Nephron (organoid): ENCODE measurements around the gene UBE3B.

Experiments used
- H3K27ac Mint-ChIP-seq, 3 experiments: 2 replicates each; pipeline ENCODE4 v1.8.0; 2020; ENCODE audit warnings: mixed read lengths in 3 of 3, mild to moderate bottlenecking in 2 of 3, moderate library complexity in 1 of 3
- H3K27me3 Mint-ChIP-seq: 2 replicates; pipeline ENCODE4 v1.8.0; 2021; ENCODE audit warnings: low read depth, mild to moderate bottlenecking, moderate library complexity, mixed read lengths
- H3K36me3 Mint-ChIP-seq: 2 replicates; pipeline ENCODE4 v1.8.0; 2020; ENCODE audit warnings: low read depth, mixed read lengths
- H3K4me1 Mint-ChIP-seq: 2 replicates; pipeline ENCODE4 v1.8.0; 2020; ENCODE audit warnings: mixed read lengths
- H3K4me3 Mint-ChIP-seq, 3 experiments: 2 replicates each; pipeline ENCODE4 v1.8.0; 2020; ENCODE audit warnings: mild to moderate bottlenecking in 3 of 3, mixed read lengths in 3 of 3, moderate library complexity in 2 of 3
- H3K9me3 Mint-ChIP-seq: 2 replicates; pipeline ENCODE4 v1.8.0; 2020; ENCODE audit warnings: mixed read lengths
- CTCF ChIP-seq, 3 experiments: fragments of 200-600 bp; sonication (generic); IDR thresholded peaks; one replicate each; pipeline ENCODE4 v1.5.0; 2021; ENCODE audit warnings: antibody characterized with exemption in 3 of 3; ENCODE audit not compliant: unreplicated experiment in 3 of 3

Gene UBE3B

GRCh38 chr12:109559601-109560000, 82.2 kb downstream of the UBE3B start:
- peaks cover 17% of the 10 kb centered on the region for H3K36me3 Mint-ChIP-seq
- no peak overlapping the region for H3K4me3 Mint-ChIP-seq
- peaks cover 8% of the 10 kb centered on the region for H3K27me3 Mint-ChIP-seq
- H3K27ac Mint-ChIP-seq = no peak overlapping the region
- no peaks in the 10 kb centered on the region for H3K4me1 Mint-ChIP-seq
- TF ChIP-seq CTCF (IDR thresholded peaks at IDR 0.05; ENCODE audit: unreplicated experiment in 3 of 3) = no peak
- no peaks in the 10 kb centered on the region for H3K9me3 Mint-ChIP-seq

- H3K27me3 Mint-ChIP-seq = peaks cover 8% of the 10 kb centered on the region
- no peaks in the 10 kb centered on the region for H3K4me1 Mint-ChIP-seq
- no peak for TF ChIP-seq CTCF (IDR thresholded peaks at IDR 0.05; ENCODE audit: unreplicated experiment in 3 of 3)
- H3K27ac Mint-ChIP-seq = no peak overlapping the region
- H3K36me3 Mint-ChIP-seq = peaks cover 17% of the 10 kb centered on the region
- H3K4me3 Mint-ChIP-seq = no peak overlapping the region
- H3K9me3 Mint-ChIP-seq = no peaks in the 10 kb centered on the region
These were observed 83.7 kb downstream of the UBE3B start for GRCh38 chr12:109560867-109561710.

GRCh38 chr12:109561711-109562030, 84.2 kb downstream of the UBE3B start:
- Mint-ChIP-seq H3K4me3 (no peak overlapping the region), H3K27me3 (peaks cover 8% of the 10 kb centered on the region), H3K4me1 (no peaks in the 10 kb centered on the region), H3K27ac (no peak overlapping the region), H3K36me3 (peaks cover 12% of the 10 kb centered on the region), H3K9me3 (no peaks in the 10 kb centered on the region)
- TF ChIP-seq CTCF (IDR thresholded peaks at IDR 0.05; ENCODE audit: unreplicated experiment in 3 of 3) = no peak

- Mint-ChIP-seq H3K36me3 (peaks cover 21% of the 10 kb centered on the region), H3K4me1 (no peaks in the 10 kb centered on the region), H3K27ac (no peak overlapping the region), H3K4me3 (no peak overlapping the region), H3K27me3 (peaks cover 3% of the 10 kb centered on the region), H3K9me3 (no peaks in the 10 kb centered on the region)
- TF ChIP-seq CTCF (IDR thresholded peaks at IDR 0.05; ENCODE audit: unreplicated experiment in 3 of 3) = no peak
These were observed 85.4 kb downstream of the UBE3B start for GRCh38 chr12:109562871-109563270.

- peaks cover 22% of the 10 kb centered on the region for H3K36me3 Mint-ChIP-seq
- H3K27me3 Mint-ChIP-seq = peaks cover 3% of the 10 kb centered on the region
- H3K27ac Mint-ChIP-seq = no peak overlapping the region
- H3K9me3 Mint-ChIP-seq = no peaks in the 10 kb centered on the region
- H3K4me1 Mint-ChIP-seq = no peaks in the 10 kb centered on the region
- no peak overlapping the region for H3K4me3 Mint-ChIP-seq
- no peak for TF ChIP-seq CTCF (IDR thresholded peaks at IDR 0.05; ENCODE audit: unreplicated experiment in 3 of 3)
These were observed 86.2 kb downstream of the UBE3B start for GRCh38 chr12:109563291-109564284.
